Parathyroid adenoma (tissue), 2 donors: ENCODE measurements around the gene HLA-DRB5.
"Not testable (repeated sequence)": the region's sequence is repeated elsewhere in the genome, so short reads cannot be mapped to it uniquely, and the experiment has no call there.

ENCODE experiments used
- H2AFZ ChIP-seq: fragments of 300-600 bp; sonication (generic); one replicate; pipeline ENCODE4 v1.7.0; 2017; ENCODE audit warnings: antibody characterized with exemption, mild to moderate bottlenecking
- H3K27ac ChIP-seq: fragments of 300-600 bp; sonication (generic); one replicate; pipeline ENCODE4 v1.7.0; 2017
- H3K27me3 ChIP-seq: fragments of 300-600 bp; sonication (generic); one replicate; pipeline ENCODE4 v1.7.0; 2017; ENCODE audit warnings: low read length; ENCODE audit not compliant: control insufficient read depth, insufficient read depth
- H3K36me3 ChIP-seq: fragments of 300-600 bp; sonication (generic); one replicate; pipeline ENCODE4 v1.7.0; 2017; ENCODE audit warnings: low read length; ENCODE audit not compliant: control insufficient read depth, insufficient read depth
- H3K4me1 ChIP-seq: fragments of 300-600 bp; sonication (generic); one replicate; pipeline ENCODE4 v1.7.0; 2017; ENCODE audit warnings: control low read depth
- H3K4me2 ChIP-seq: fragments of 300-600 bp; sonication (generic); one replicate; pipeline ENCODE4 v1.7.0; 2017; ENCODE audit warnings: low read length
- H3K4me3 ChIP-seq: fragments of 300-600 bp; sonication (generic); one replicate; pipeline ENCODE4 v1.7.0; 2017; ENCODE audit warnings: low read depth, low read length
- H3K79me2 ChIP-seq: fragments of 300-600 bp; sonication (generic); one replicate; pipeline ENCODE4 v1.7.0; 2017; ENCODE audit warnings: control low read depth
- H3K9ac ChIP-seq: fragments of 300-600 bp; sonication (generic); one replicate; pipeline ENCODE4 v1.7.0; 2017; ENCODE audit warnings: mild to moderate bottlenecking
- H3K9me3 ChIP-seq: fragments of 300-600 bp; sonication (generic); one replicate; pipeline ENCODE4 v1.7.0; 2017; ENCODE audit warnings: low read length; ENCODE audit not compliant: control insufficient read depth
- CTCF ChIP-seq: fragments of 300-600 bp; sonication (generic); IDR thresholded peaks from one replicate; pipeline ENCODE4 v1.7.0; 2017; ENCODE audit warnings: antibody characterized with exemption, mild to moderate bottlenecking
- donor health status: primary hyperparathyroidism.

Gene HLA-DRB5

GRCh38 chr6:32529697-32530430 lies at the start of gene HLA-DRB5:
TSS of gene HLA-DRB5 (minus strand) at chr6:32530287. CDS start at chr6:32530224, 63 bp downstream.
- no peaks in the 10 kb centered on the region for H3K9me3 ChIP-seq
- H3K4me1 ChIP-seq, result no peaks in the 10 kb centered on the region
- H3K4me2 ChIP-seq, result no peak within 1 kb of the TSS
- H3K4me3 ChIP-seq, result no peak within 1 kb of the TSS
- H2AFZ ChIP-seq, result no peak within 1 kb of the TSS
- no peaks in the 10 kb centered on the region for H3K27me3 ChIP-seq
- no peaks in the 10 kb centered on the region for H3K36me3 ChIP-seq
- TF ChIP-seq CTCF, result no peak
- H3K27ac ChIP-seq, result no peak within 1 kb of the TSS
- H3K79me2 ChIP-seq, result no peaks in the 10 kb centered on the region
- no peak within 1 kb of the TSS for H3K9ac ChIP-seq

DNA sequence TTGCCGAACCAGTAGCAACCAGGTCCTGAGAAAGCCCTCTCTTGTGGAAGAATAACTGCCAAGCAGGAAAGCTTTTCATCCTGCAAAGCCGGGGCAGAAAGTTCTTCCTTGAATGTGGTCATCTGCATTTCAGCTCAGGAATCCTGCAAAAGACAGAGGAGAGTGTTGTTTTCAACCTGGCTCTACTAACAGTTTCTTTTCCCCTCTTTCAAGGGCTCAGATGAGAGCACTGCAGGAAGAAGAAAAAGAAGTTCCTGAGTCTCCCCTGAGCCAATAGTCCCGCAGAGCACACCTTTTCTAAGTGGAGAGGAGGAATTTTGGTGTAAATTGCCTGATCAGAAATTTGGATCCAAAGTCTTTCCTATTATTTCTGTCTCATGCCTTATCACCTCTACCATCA lies 48.9 kb upstream of the HLA-DRB5 start:
- H3K9ac ChIP-seq, result no peak overlapping the region
- H3K4me1 ChIP-seq, result no peaks in the 10 kb centered on the region
- no peaks in the 10 kb centered on the region for H3K36me3 ChIP-seq
- no peaks in the 10 kb centered on the region for H3K9me3 ChIP-seq
- no peak overlapping the region for H3K4me2 ChIP-seq
- H3K27me3 ChIP-seq, result no peaks in the 10 kb centered on the region
- no peak for TF ChIP-seq CTCF
- no peak overlapping the region for H3K4me3 ChIP-seq
- H3K27ac ChIP-seq, result no peak overlapping the region
- no peaks in the 10 kb centered on the region for H3K79me2 ChIP-seq
- H2AFZ ChIP-seq, result no peak overlapping the region

GRCh38 chr6:32577493-32577892 lies 47.4 kb upstream of the HLA-DRB5 start:
- H3K27ac ChIP-seq, H3K36me3 ChIP-seq, H3K79me2 ChIP-seq, H3K27me3 ChIP-seq, H3K4me2 ChIP-seq, H2AFZ ChIP-seq, H3K9me3 ChIP-seq, H3K4me3 ChIP-seq, H3K9ac ChIP-seq, H3K4me1 ChIP-seq: not testable (repeated sequence)

DNA sequence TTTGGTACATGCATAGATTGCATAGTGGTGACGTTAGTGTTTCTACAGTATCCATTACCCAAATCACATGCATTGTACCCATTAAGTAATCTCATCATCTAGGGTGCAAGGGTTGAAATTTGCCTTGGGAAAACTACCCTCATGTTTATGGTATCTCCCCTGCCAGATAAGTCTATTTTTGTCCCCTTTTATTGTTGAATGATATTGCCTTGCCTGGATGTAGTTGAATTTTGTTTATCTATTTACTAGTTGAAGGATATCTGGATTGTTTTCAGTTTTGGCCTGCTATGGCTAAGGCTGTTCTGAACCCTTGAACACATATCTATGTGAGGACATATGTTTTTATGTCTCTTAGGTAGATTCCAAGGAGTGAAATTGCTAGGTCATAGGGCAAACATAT lies 46.2 kb upstream of the HLA-DRB5 start:
- Histone ChIP-seq H3K27me3 (no peaks in the 10 kb centered on the region), H3K79me2 (no peaks in the 10 kb centered on the region), H3K4me3 (no peak overlapping the region), H3K27ac (no peak overlapping the region), H2AFZ (no peak overlapping the region), H3K4me2 (no peak overlapping the region), H3K9me3 (no peaks in the 10 kb centered on the region), H3K4me1 (no peaks in the 10 kb centered on the region), H3K9ac (no peak overlapping the region), H3K36me3 (no peaks in the 10 kb centered on the region)
- TF ChIP-seq CTCF, result no peak

- Histone ChIP-seq H3K4me3 (no peak overlapping the region), H3K79me2 (no peaks in the 10 kb centered on the region), H3K4me1 (no peaks in the 10 kb centered on the region), H3K27me3 (no peaks in the 10 kb centered on the region), H2AFZ (no peak overlapping the region), H3K27ac (no peak overlapping the region), H3K9me3 (no peaks in the 10 kb centered on the region), H3K9ac (no peak overlapping the region), H3K4me2 (no peak overlapping the region), H3K36me3 (no peaks in the 10 kb centered on the region)
- TF ChIP-seq CTCF, result no peak
Observed at GRCh38 chr6:32570363-32570905, 40.3 kb upstream of the HLA-DRB5 start.
